ENCODE data around the gene CSTPP1. TPM values are rescaled to one million over a fixed set of nuclear protein-coding genes. Genes with fewer than 3 reads are reported as not detected.

The CSTPP1 gene
- total RNA-seq, 3 donors from 2014 or later (not counting 1 experiment from before 2014, with no cell fraction given), result 16.2 to 17.8 (median 16.9) TPM

DNA sequence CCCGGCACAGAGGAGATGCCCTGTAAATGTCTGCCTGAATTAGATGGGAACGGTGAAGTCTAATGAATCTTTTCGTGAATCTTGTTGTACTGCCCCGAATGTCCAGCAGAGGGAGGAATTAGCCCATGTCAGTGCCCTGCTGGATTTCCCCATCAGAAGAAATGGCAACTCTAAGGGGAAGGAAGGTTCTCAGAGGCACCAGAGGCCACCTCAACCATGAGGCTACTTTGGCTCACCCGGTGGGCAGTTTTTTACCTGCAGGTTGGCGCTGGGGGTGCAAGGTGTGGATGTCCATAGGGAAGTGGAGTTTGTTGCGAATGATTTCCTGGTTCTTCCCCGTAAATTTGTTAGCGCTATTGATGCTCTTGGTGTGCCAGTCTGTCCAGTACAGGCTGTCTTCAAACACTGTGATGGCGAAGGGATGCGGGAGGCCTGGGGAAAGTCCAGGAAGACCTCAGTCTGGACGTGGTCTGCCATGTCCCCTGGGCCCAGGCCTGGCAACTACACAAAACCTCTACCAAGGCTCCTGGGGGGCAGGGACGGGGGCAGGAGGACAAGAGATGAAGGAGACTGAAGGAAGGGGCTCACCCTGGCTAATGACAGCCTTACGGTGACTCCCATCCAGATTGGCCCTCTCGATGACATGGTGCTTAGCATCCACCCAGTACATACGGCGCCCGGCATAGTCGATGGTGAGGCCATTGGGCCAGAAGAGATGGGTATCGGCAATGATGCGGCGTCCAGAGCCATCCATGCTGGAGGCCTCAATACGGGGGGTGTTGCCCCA, 46.7 kb upstream of the CSTPP1 start:
- Mint-ChIP-seq H3K27me3 (ENCODE audit: low read depth in 2 of 2) (peaks cover 7 to 19% of the 10 kb centered on the region in 2 donors), H3K4me1 (no peaks in the 10 kb centered on the region), H3K36me3 (no peaks in the 10 kb centered on the region), H3K4me3 (no peak overlapping the region), H3K27ac (no peak overlapping the region), H3K9me3 (no peaks in the 10 kb centered on the region)
- Histone ChIP-seq H3K9me3 (ENCODE audit: control insufficient read depth, insufficient read depth, low read length) (no peaks in the 10 kb centered on the region), H3K27ac (ENCODE audit: low read length) (no peak overlapping the region), H3K4me3 (ENCODE audit: low read length) (no peak overlapping the region), H3K36me3 (ENCODE audit: control insufficient read depth, insufficient read depth, low read length) (no peaks in the 10 kb centered on the region), H3K4me1 (ENCODE audit: control insufficient read depth, insufficient read depth, low read length) (no peaks in the 10 kb centered on the region), H3K27me3 (ENCODE audit: control insufficient read depth, insufficient read depth, low read length) (no peaks in the 10 kb centered on the region)
- intact Hi-C loops (cut with micrococcal nuclease), result loop anchor here (1.0 to 5.0 kb wide), 4 partner anchors 263 to 962 kb away; no protein-coding TSS in a partner anchor
- 67% methylated on average over 23 of the region's 23 CpGs for WGBS (ENCODE audit: insufficient coverage)
- DNase-seq (peak; percentile 56 to 88), ATAC-seq (peak; percentile 86 to 99 (median 98))
- TF ChIP-seq, protein P1, sequence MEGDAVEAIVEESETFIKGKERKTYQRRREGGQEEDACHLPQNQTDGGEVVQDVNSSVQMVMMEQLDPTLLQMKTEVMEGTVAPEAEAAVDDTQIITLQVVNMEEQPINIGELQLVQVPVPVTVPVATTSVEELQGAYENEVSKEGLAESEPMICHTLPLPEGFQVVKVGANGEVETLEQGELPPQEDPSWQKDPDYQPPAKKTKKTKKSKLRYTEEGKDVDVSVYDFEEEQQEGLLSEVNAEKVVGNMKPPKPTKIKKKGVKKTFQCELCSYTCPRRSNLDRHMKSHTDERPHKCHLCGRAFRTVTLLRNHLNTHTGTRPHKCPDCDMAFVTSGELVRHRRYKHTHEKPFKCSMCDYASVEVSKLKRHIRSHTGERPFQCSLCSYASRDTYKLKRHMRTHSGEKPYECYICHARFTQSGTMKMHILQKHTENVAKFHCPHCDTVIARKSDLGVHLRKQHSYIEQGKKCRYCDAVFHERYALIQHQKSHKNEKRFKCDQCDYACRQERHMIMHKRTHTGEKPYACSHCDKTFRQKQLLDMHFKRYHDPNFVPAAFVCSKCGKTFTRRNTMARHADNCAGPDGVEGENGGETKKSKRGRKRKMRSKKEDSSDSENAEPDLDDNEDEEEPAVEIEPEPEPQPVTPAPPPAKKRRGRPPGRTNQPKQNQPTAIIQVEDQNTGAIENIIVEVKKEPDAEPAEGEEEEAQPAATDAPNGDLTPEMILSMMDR (IDR thresholded peaks at IDR 0.05), result peak; percentile 79

DNA sequence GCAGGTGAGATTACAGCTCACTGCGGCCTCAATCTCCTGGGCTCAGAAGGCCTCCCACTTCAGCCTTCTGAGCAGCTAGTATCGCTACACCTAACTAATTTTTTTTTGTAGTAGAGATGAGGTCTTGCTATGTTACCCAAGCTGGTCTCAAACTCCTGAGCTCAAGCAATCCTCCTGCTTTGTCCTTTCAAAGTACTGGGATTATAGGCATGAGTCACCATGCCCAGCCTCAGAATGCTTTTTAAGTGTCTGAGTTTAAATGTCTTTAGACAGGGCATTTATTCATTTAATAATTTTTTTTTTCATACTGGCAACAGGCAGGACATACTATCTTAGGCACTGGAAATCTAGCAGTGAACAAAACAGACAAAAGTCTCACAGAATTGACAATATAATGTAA, 45.9 kb upstream of the CSTPP1 start:
- Histone ChIP-seq H3K9me3 (ENCODE audit: control insufficient read depth, insufficient read depth, low read length) (no peaks in the 10 kb centered on the region), H3K27me3 (ENCODE audit: control insufficient read depth, insufficient read depth, low read length) (no peaks in the 10 kb centered on the region), H3K4me3 (ENCODE audit: low read length) (no peak overlapping the region), H3K4me1 (ENCODE audit: control insufficient read depth, insufficient read depth, low read length) (no peaks in the 10 kb centered on the region), H3K36me3 (ENCODE audit: control insufficient read depth, insufficient read depth, low read length) (no peaks in the 10 kb centered on the region), H3K27ac (ENCODE audit: low read length) (no peak overlapping the region)
- 95% methylated on average over 2 of the region's 2 CpGs for WGBS (ENCODE audit: insufficient coverage)
- H3K9me3 Mint-ChIP-seq, result no peaks in the 10 kb centered on the region
- no peak for ATAC-seq
- H3K4me1 Mint-ChIP-seq, result no peaks in the 10 kb centered on the region
- no peak overlapping the region for H3K27ac Mint-ChIP-seq
- TF ChIP-seq, protein P1 (IDR thresholded peaks at IDR 0.05), result no peak
- H3K27me3 Mint-ChIP-seq (ENCODE audit: low read depth in 2 of 2), result peaks cover 7 to 19% of the 10 kb centered on the region in 2 donors
- H3K36me3 Mint-ChIP-seq, result no peaks in the 10 kb centered on the region
- DNase-seq, result no peak
- no peak overlapping the region for H3K4me3 Mint-ChIP-seq
- intact Hi-C loops (cut with micrococcal nuclease), result no loop called here

DNA sequence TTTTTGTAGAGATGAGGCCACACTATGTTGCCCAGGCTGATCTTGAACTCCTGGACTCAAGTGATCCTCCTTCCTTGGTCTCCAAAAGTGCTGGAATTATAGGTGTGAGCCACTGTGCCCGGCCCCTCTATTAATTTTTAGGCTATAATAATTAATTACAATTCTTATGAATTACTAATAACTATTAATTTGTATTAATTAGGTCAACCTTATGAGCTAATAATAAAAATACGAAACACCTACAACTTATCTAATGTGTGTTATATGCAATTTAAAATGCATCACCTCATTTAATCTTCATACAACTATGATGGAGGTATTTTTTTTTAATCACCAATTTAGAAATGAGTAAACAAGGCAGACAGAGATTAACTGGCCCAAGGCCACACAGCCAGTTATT, 44.5 kb upstream of the CSTPP1 start:
- WGBS (ENCODE audit: insufficient coverage), result no CpG with 5 or more reads among the region's 2 CpGs
- H3K4me3 Mint-ChIP-seq, result no peak overlapping the region
- H3K9me3 ChIP-seq (ENCODE audit: control insufficient read depth, insufficient read depth, low read length), result no peaks in the 10 kb centered on the region
- TF ChIP-seq, protein P1 (IDR thresholded peaks at IDR 0.05), result no peak
- H3K27me3 ChIP-seq (ENCODE audit: control insufficient read depth, insufficient read depth, low read length), result no peaks in the 10 kb centered on the region
- no peaks in the 10 kb centered on the region for H3K36me3 ChIP-seq (ENCODE audit: control insufficient read depth, insufficient read depth, low read length)
- ATAC-seq, result no peak
- intact Hi-C loops (cut with micrococcal nuclease), result no loop called here
- H3K27me3 Mint-ChIP-seq (ENCODE audit: low read depth in 2 of 2), result peaks cover 3 to 11% of the 10 kb centered on the region in 2 donors
- H3K36me3 Mint-ChIP-seq, result no peaks in the 10 kb centered on the region
- DNase-seq, result no peak
- no peak overlapping the region for H3K27ac ChIP-seq (ENCODE audit: low read length)
- H3K4me3 ChIP-seq (ENCODE audit: low read length), result no peak overlapping the region
- no peaks in the 10 kb centered on the region for H3K9me3 Mint-ChIP-seq
- no peak overlapping the region for H3K27ac Mint-ChIP-seq
- no peaks in the 10 kb centered on the region for H3K4me1 Mint-ChIP-seq
- no peaks in the 10 kb centered on the region for H3K4me1 ChIP-seq (ENCODE audit: control insufficient read depth, insufficient read depth, low read length)
